AG04450 (cell line): ENCODE results near the gene NIPAL4. TPM values are rescaled to one million over a fixed set of nuclear protein-coding genes. Genes with fewer than 3 reads are reported as not detected.

ENCODE experiments used
- CTCF ChIA-PET: fragments of 300-600, 350-600 bp; formaldehyde crosslinking; extraction: SDS; loops from one replicate; lab custom pipeline; 2022; ENCODE audit warnings: antibody characterized with exemption, inconsistent platforms; lab: Charles Lee
- POLR2A ChIA-PET: fragments of 350-600 bp; formaldehyde crosslinking; extraction: SDS; loops from one replicate; lab custom pipeline; 2021; ENCODE audit warnings: antibody characterized with exemption, inconsistent platforms; lab: Yijun Ruan, JAX
- DNase-seq: peaks from one replicate; pipeline ENCODE4 v3.0.0-alpha.2; 2011; ENCODE audit warnings: low read depth, low spot score
- H3K27ac ChIP-seq: one replicate; pipeline ENCODE4 v1.5.1; 2012; ENCODE audit warnings: low read depth, low read length, control low read depth
- H3K27me3 ChIP-seq: one replicate; pipeline ENCODE4 v1.6.0; 2012; ENCODE audit warnings: low read length; ENCODE audit not compliant: control insufficient read depth, insufficient read depth
- H3K4me3 ChIP-seq: 2 replicates; pipeline ENCODE4 v1.5.1; 2011; ENCODE audit warnings: mild to moderate bottlenecking, low read depth, low read length, control low read depth
- H3K9me3 ChIP-seq: 2 replicates; pipeline ENCODE4 v1.5.1; 2012; ENCODE audit warnings: low read length; ENCODE audit not compliant: control insufficient read depth, insufficient read depth
- polyA plus RNA-seq: library from polyadenylated mRNA; depleted of rRNA; stranded (reverse); fragments of >200 nt; gene quantifications from 2 replicates; pipeline ENCODE4 v1.2.3, GENCODE V29; 2011
- TF ChIP-seq, protein P1 (sequence below): IDR thresholded peaks from 2 replicates; pipeline ENCODE4 v1.5.1; 2011; ENCODE audit warnings: low read depth, low read length, control low read depth, inconsistent platforms

Gene NIPAL4
- polyA plus RNA-seq, 1 experiment, result 0.20 TPM

DNA sequence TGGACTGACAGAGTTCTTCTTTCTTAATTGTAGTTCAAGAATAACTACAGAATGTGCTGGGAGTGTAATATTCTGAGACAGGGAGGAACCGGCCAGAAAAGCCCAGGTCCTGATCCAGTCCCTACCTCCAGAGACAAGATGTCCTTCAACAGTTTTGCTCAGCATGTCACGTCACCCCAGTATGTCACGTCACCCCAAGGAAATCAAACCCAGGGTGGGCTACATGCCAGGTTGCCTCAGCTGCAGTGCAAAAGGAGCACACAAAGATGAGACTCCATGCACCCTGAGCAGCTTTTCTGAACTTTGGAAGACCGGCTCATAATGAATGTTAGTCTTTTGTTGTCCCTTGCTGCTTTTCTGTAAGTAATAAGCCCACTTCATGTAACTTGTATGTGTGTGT, 25.9 kb upstream of the NIPAL4 start:
- Histone ChIP-seq H3K9me3 (no peaks in the 10 kb centered on the region), H3K27me3 (no peaks in the 10 kb centered on the region), H3K4me3 (no peak overlapping the region), H3K27ac (no peak overlapping the region)
- ChIA-PET POLR2A (no interaction called here), CTCF (interaction anchor here (0.6 to 5.4 kb wide), 6 partner anchors 11 to 309 kb away, joined by 5 to 77 read pairs (median 36); partner anchors contain the start of gene LSM11)
- no peak for DNase-seq
- TF ChIP-seq, protein P1, sequence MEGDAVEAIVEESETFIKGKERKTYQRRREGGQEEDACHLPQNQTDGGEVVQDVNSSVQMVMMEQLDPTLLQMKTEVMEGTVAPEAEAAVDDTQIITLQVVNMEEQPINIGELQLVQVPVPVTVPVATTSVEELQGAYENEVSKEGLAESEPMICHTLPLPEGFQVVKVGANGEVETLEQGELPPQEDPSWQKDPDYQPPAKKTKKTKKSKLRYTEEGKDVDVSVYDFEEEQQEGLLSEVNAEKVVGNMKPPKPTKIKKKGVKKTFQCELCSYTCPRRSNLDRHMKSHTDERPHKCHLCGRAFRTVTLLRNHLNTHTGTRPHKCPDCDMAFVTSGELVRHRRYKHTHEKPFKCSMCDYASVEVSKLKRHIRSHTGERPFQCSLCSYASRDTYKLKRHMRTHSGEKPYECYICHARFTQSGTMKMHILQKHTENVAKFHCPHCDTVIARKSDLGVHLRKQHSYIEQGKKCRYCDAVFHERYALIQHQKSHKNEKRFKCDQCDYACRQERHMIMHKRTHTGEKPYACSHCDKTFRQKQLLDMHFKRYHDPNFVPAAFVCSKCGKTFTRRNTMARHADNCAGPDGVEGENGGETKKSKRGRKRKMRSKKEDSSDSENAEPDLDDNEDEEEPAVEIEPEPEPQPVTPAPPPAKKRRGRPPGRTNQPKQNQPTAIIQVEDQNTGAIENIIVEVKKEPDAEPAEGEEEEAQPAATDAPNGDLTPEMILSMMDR, result no peak

DNA sequence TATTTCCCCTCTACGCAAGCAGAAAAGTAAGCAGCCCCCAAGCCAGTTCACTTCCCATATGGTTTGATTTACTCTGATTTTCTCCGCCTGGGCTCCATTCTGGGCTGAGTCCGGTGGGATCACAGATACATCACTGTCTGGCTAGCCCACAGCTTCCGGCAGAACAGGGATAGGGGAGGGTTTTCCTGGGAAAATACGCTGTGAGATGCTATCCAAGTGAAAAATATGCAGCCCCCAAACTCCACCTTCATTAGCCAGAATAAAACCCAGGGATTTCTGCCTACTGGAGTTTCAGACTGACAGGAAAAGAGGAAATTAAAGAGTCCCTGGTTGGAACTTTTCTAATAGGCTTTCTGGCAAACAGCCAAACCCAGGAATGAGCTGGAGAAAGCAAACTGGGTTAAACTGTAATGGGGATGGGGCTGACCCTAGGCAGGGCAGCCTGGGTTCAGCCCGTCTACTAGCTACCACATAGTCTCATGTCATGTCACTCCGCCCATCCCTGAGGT, 16.9 kb upstream of the NIPAL4 start:
- CTCF ChIA-PET, result no interaction called here

DNA sequence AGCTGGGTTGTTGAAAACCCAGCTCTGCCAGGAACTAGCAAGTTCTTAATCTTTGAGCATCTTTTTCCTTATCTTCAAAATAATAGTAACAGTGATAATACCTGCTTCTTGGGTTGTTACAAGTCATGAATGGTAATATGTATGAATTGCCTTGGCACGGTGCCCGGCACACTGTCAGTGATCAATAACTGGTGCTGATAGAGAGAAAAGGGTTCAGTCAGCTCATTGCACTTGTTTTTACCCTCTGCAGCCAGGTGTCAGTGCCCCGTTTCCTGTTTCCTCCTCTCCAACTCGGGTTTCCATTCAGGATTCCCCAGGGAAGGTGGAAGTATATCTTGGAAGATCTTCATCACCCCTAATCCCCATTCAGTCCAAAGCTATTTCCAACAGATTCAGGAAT, 15.8 kb upstream of the NIPAL4 start:
- H3K9me3 ChIP-seq, result no peaks in the 10 kb centered on the region; the same call in 1 of the 2 replicates
- POLR2A ChIA-PET, result no interaction called here
- no peak for DNase-seq
- TF ChIP-seq, protein P1, result no peak
- CTCF ChIA-PET, result interaction anchor here (0.8 to 2.7 kb wide), 2 partner anchors 12 to 299 kb away, joined by 3 to 7 read pairs; no protein-coding TSS in a partner anchor
- H3K27ac ChIP-seq, result no peak overlapping the region
- H3K27me3 ChIP-seq, result no peaks in the 10 kb centered on the region
- no peak overlapping the region for H3K4me3 ChIP-seq

More for the DNA sequence above, 16.9 kb upstream of the NIPAL4 start:
- DNase-seq, result no peak
- no peaks in the 10 kb centered on the region; the same call in 1 of the 2 replicates for H3K9me3 ChIP-seq
- POLR2A ChIA-PET, result no interaction called here
- H3K27ac ChIP-seq, result no peak overlapping the region
- TF ChIP-seq, protein P1, result no peak
- no peak overlapping the region for H3K4me3 ChIP-seq
- no peaks in the 10 kb centered on the region for H3K27me3 ChIP-seq

DNA sequence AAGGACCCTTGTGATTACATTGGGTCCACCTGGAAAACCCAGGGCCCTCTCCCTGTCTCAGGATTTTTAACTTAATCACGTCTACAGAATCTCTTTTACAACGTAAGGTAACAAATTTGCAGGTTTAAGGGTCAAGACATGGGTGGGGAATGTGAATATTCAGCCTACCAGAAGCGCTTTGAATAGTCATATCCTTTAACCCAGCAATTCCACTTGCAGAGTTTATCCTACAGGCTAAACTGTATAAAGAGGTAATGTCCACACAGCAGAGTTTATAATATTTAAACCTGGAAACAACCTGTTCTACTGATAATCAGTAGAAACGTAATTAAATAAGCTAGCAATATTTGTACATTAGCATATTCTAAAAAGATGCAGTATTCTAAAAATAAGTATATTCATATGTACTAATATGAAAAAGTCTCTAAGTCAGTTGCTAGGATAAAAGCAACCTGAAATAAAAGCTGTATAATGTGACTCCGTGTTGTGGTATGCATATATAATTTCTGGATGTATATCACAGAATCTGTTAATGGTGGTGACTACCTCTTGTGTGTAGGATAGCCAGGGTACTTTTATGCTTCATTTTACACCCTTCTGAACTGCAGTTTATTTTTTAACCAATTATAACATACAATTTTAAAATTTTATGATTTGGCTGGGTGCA, 14.1 kb upstream of the NIPAL4 start:
- no peaks in the 10 kb centered on the region for H3K27me3 ChIP-seq
- no peaks in the 10 kb centered on the region; the same call in 1 of the 2 replicates for H3K9me3 ChIP-seq
- H3K4me3 ChIP-seq, result no peak overlapping the region
- ChIA-PET CTCF (interaction anchor here (1.3 to 2.7 kb wide), 3 partner anchors 14 to 298 kb away, joined by 3 to 8 read pairs (median 7); partner anchors contain the start of gene LSM11), POLR2A (no interaction called here)
- no peak overlapping the region for H3K27ac ChIP-seq
- TF ChIP-seq, protein P1, result no peak
- DNase-seq, result no peak

DNA sequence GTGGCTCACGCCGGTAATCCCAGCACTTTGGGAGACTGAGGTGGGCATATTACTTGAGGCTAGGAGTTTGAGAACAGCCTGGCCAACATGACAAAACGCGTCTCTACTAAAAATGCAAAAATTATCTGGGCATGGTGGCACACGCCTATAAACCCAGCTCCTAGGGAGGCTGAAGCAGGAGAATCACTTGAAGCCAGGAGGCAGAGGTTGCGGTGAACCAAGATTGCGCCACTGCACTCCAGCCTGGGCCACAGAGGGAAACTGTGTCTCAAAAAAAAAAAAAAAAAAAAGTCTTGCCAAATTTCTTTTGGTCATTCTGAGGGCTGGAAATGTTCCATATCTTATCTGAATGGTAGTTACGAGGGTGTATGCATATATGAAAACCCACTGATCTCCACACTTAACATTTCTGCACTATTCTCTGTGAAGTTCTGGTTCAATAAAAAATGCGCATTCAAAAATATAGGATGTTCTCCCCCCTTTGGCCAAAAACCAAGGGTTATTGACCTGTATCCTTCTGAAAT, 13.5 kb upstream of the NIPAL4 start:
- DNase-seq, result no peak
- CTCF ChIA-PET, result interaction anchor here (1.2 to 2.7 kb wide), 5 partner anchors 14 to 297 kb away, joined by 3 to 8 read pairs (median 6); partner anchors contain the start of gene LSM11
- no peak overlapping the region for H3K27ac ChIP-seq
- no peaks in the 10 kb centered on the region for H3K27me3 ChIP-seq
- no peaks in the 10 kb centered on the region; the same call in 1 of the 2 replicates for H3K9me3 ChIP-seq
- POLR2A ChIA-PET, result no interaction called here
- TF ChIP-seq, protein P1, result no peak
- no peak overlapping the region for H3K4me3 ChIP-seq
